ENCODE measurements around the gene LMO3. TPM values are rescaled to one million over a fixed set of nuclear protein-coding genes. Genes with fewer than 3 reads are reported as not detected.
"Not testable (repeated sequence)": the region's sequence is repeated elsewhere in the genome, so short reads cannot be mapped to it uniquely, and the experiment has no call there.

Gene LMO3
- total and polyA plus RNA-seq, 12 donors, result 0.17 to 3.2 (median 1.4) TPM

- no peak overlapping the region for H3K4me3 ChIP-seq
- no peaks in the 10 kb centered on the region for H3K36me3 ChIP-seq
- TF ChIP-seq, protein P1, sequence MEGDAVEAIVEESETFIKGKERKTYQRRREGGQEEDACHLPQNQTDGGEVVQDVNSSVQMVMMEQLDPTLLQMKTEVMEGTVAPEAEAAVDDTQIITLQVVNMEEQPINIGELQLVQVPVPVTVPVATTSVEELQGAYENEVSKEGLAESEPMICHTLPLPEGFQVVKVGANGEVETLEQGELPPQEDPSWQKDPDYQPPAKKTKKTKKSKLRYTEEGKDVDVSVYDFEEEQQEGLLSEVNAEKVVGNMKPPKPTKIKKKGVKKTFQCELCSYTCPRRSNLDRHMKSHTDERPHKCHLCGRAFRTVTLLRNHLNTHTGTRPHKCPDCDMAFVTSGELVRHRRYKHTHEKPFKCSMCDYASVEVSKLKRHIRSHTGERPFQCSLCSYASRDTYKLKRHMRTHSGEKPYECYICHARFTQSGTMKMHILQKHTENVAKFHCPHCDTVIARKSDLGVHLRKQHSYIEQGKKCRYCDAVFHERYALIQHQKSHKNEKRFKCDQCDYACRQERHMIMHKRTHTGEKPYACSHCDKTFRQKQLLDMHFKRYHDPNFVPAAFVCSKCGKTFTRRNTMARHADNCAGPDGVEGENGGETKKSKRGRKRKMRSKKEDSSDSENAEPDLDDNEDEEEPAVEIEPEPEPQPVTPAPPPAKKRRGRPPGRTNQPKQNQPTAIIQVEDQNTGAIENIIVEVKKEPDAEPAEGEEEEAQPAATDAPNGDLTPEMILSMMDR (IDR thresholded peaks at IDR 0.05), result no peak
- 65 to 68% methylated on average over 3 of the region's 3 CpGs for WGBS, 2 donors
- ATAC-seq (no peak), DNase-seq (no peak)
- no peaks in the 10 kb centered on the region for H3K27me3 ChIP-seq
- H3K4me1 ChIP-seq, result no peaks in the 10 kb centered on the region
- intact Hi-C loops (cut with DNase I), result no loop called here
- H3K9me3 ChIP-seq, result no peaks in the 10 kb centered on the region
- H3K27ac ChIP-seq, result no peak overlapping the region
These were observed 52.5 kb downstream of the LMO3 start for GRCh38 chr12:16553457-16553856.

GRCh38 chr12:16552301-16552700 is 53.7 kb downstream of the LMO3 start:
- intact Hi-C loops (cut with DNase I), result no loop called here
- TF ChIP-seq, protein P1 (IDR thresholded peaks at IDR 0.05), result no peak

DNA sequence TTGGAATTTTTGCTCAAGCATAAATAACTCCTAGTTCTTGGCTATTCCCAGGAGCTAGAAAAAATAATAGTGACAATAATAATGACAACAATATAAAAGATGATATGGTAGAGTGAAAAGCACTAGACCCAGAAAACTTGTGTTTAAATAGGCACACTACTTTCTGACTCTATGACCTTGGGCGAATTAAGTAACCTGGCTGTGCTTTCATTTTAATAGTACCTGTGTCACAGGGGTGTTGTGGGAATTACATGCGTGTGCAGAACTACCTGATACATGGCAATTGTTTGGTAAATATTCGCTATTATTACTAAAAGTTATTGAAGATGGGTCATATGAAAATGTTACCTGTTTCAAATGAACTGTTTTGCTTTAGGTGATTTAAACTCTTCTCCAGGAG is 60.1 kb downstream of the LMO3 start:
- no peaks in the 10 kb centered on the region for H3K9me3 ChIP-seq
- no peaks in the 10 kb centered on the region for H3K4me1 ChIP-seq
- ATAC-seq (no peak), DNase-seq (no peak)
- no peak overlapping the region for H3K27ac ChIP-seq
- intact Hi-C loops (cut with DNase I), result no loop called here
- no peak overlapping the region for H3K4me3 ChIP-seq
- TF ChIP-seq, protein P1 (IDR thresholded peaks at IDR 0.05), result no peak
- no peaks in the 10 kb centered on the region for H3K27me3 ChIP-seq
- no peaks in the 10 kb centered on the region for H3K36me3 ChIP-seq
- 86 to 88% methylated on average over 3 of the region's 3 CpGs for WGBS, 2 donors

More at GRCh38 chr12:16552301-16552700, 53.7 kb downstream of the LMO3 start:
- no peak for ATAC-seq
- H3K4me1 ChIP-seq, result no peaks in the 10 kb centered on the region
- H3K27ac ChIP-seq, result no peak overlapping the region
- H3K27me3 ChIP-seq, result no peaks in the 10 kb centered on the region
- no peaks in the 10 kb centered on the region for H3K36me3 ChIP-seq
- no peaks in the 10 kb centered on the region for H3K9me3 ChIP-seq
- no peak overlapping the region for H3K4me3 ChIP-seq
- no peak for DNase-seq

GRCh38 chr12:16542586-16542985 is 63.4 kb downstream of the LMO3 start:
- no peak for ATAC-seq
- Histone ChIP-seq H3K27me3 (no peaks in the 10 kb centered on the region), H3K4me3 (no peak overlapping the region), H3K36me3 (no peaks in the 10 kb centered on the region), H3K27ac (no peak overlapping the region), H3K4me1 (no peaks in the 10 kb centered on the region), H3K9me3 (no peaks in the 10 kb centered on the region)
- TF ChIP-seq, protein P1 (IDR thresholded peaks at IDR 0.05), result no peak
- intact Hi-C loops (cut with DNase I), result no loop called here
- WGBS, 2 donors, result 77 to 80% methylated on average over 2 of the region's 2 CpGs
- DNase-seq, result no peak

DNA sequence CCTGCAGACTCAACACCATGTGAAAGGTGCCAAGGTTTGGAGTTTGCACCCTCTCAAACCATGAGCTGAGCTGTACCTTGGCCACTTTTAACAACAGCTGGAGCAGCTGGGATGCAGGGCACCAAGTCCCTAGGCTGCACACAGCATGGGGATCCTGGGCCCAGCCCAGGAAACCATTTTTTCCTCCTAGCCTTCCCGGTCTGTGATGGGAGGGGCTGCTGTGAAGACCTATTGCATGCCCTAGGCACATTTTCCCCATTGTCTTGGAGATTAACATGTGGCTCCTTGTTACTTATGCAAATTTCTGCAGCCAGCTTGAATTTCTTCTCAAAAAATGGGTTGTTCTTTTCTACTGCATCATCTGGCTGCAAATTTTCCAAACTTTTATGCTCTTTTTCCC is 68.3 kb downstream of the LMO3 start:
- H3K4me1 ChIP-seq; H3K4me3 ChIP-seq; DNase-seq; ATAC-seq; H3K9me3 ChIP-seq; H3K36me3 ChIP-seq; H3K27ac ChIP-seq; intact Hi-C loops (cut with DNase I); H3K27me3 ChIP-seq: not testable (repeated sequence)
- 69 to 87% methylated on average over 1 of the region's 1 CpG for WGBS, 2 donors
